Activated CD4-positive, alpha-beta T cell treated with anti-CD3 and anti-CD28 coated beads for 24 hours (primary cell): ENCODE data around the gene NBEAL2.

Source experiments
- DNase-seq, 2 donors: peaks; one replicate each; pipeline ENCODE4 v3.0.0-alpha.2; 2020; ENCODE audit warnings: low read depth in 2 of 2

Gene NBEAL2

GRCh38 chr3:47000922-47001730 is 21.7 kb downstream of the NBEAL2 start:
- no peak for DNase-seq

- no peak for DNase-seq
These were observed 22.3 kb downstream of the NBEAL2 start for GRCh38 chr3:47001731-47002170.

- no peak for DNase-seq
These were observed 22.9 kb downstream of the NBEAL2 start for GRCh38 chr3:47002171-47003055.

GRCh38 chr3:47003056-47003410 is 23.6 kb downstream of the NBEAL2 start:
- DNase-seq = no peak

- DNase-seq = no peak
These were observed 24.2 kb downstream of the NBEAL2 start for GRCh38 chr3:47003461-47004368.

GRCh38 chr3:47004369-47005211 is 25.1 kb downstream of the NBEAL2 start:
- no peak for DNase-seq

- DNase-seq = no peak
These were observed 26.0 kb downstream of the NBEAL2 start for GRCh38 chr3:47005212-47006144.

GRCh38 chr3:47006145-47006651 is 26.7 kb downstream of the NBEAL2 start:
- no peak for DNase-seq

GRCh38 chr3:47007001-47007400 is 27.5 kb downstream of the NBEAL2 start:
- DNase-seq = no peak

- no peak for DNase-seq
These were observed 28.2 kb downstream of the NBEAL2 start for GRCh38 chr3:47007482-47008233.

- DNase-seq = no peak
These were observed 28.8 kb downstream of the NBEAL2 start for GRCh38 chr3:47008234-47008796.

GRCh38 chr3:47008851-47009224 is 29.4 kb downstream of the NBEAL2 start:
- DNase-seq = no peak

- DNase-seq = peak; percentile 36 to 57
These were observed 30.0 kb downstream of the NBEAL2 start for GRCh38 chr3:47009225-47010110.

- no peak for DNase-seq
These were observed 30.7 kb downstream of the NBEAL2 start for GRCh38 chr3:47010111-47010712.

GRCh38 chr3:47010910-47011309 is 31.4 kb downstream of the NBEAL2 start:
- no peak for DNase-seq

- no peak for DNase-seq
These were observed 31.9 kb downstream of the NBEAL2 start for GRCh38 chr3:47011371-47011770.
